OCI-LY1 (cell line): Measurements from ENCODE around the gene KCNN2.

ENCODE experiments used
- H2AFZ ChIP-seq: fragments of 200-600 bp; sonication (generic), shearing (Covaris generic); 2 replicates; pipeline ENCODE4 v1.6.0; 2014; ENCODE audit warnings: antibody characterized with exemption, mild to moderate bottlenecking, low read length
- H3F3A ChIP-seq: fragments of 200-600 bp; sonication (generic), shearing (Covaris generic); 2 replicates; pipeline ENCODE4 v1.6.0; 2014; ENCODE audit warnings: mild to moderate bottlenecking, antibody characterized with exemption, low read length, moderate library complexity; ENCODE audit not compliant: insufficient read depth
- H3K27ac ChIP-seq: fragments of 200-600 bp; sonication (generic); 2 replicates; pipeline ENCODE4 v1.5.1; 2014; ENCODE audit warnings: low read length, mixed run types, mild to moderate bottlenecking, low read depth; ENCODE audit not compliant: poor library complexity, severe bottlenecking
- H3K27me3 ChIP-seq: fragments of 200-600 bp; sonication (generic); 2 replicates; pipeline ENCODE4 v1.6.0; 2014; ENCODE audit warnings: antibody characterized with exemption, mild to moderate bottlenecking, low read length, moderate library complexity; ENCODE audit not compliant: insufficient read depth
- H3K36me3 ChIP-seq: fragments of 200-600 bp; sonication (generic); 2 replicates; pipeline ENCODE4 v1.6.1; 2014; ENCODE audit warnings: mild to moderate bottlenecking, antibody characterized with exemption, low read length, moderate library complexity, mixed read lengths; ENCODE audit not compliant: insufficient read depth
- H3K4me1 ChIP-seq: fragments of 200-600 bp; sonication (generic); 2 replicates; pipeline ENCODE4 v1.5.1; 2014; ENCODE audit warnings: mild to moderate bottlenecking, low read length, moderate library complexity; ENCODE audit not compliant: insufficient read depth, severe bottlenecking
- H3K4me2 ChIP-seq: fragments of 200-600 bp; sonication (generic), shearing (Covaris generic); 2 replicates; pipeline ENCODE4 v1.6.1; 2014; ENCODE audit warnings: low read length
- H3K4me3 ChIP-seq: fragments of 200-600 bp; sonication (generic); 2 replicates; pipeline ENCODE4 v1.5.1; 2014; ENCODE audit warnings: low read length, low read depth, mild to moderate bottlenecking, mixed read lengths; ENCODE audit not compliant: poor library complexity, severe bottlenecking
- H3K79me2 ChIP-seq: fragments of 200-600 bp; shearing (Covaris generic); 2 replicates; pipeline ENCODE4 v1.6.1; 2016; ENCODE audit warnings: mixed run types, low read length, mixed read lengths; ENCODE audit not compliant: insufficient read depth
- H3K9ac ChIP-seq: fragments of 200-600 bp; sonication (generic), shearing (Covaris generic); 2 replicates; pipeline ENCODE4 v1.6.1; 2014; ENCODE audit warnings: mild to moderate bottlenecking, low read length, mixed read lengths
- H3K9me2 ChIP-seq: fragments of 200-600 bp; sonication (generic), shearing (Covaris generic); 2 replicates; pipeline ENCODE4 v1.6.1; 2014; ENCODE audit warnings: low read depth, mild to moderate bottlenecking, low read length, mixed read lengths
- H3K9me3 ChIP-seq: fragments of 200-600 bp; shearing (Covaris generic); 2 replicates; pipeline ENCODE4 v1.6.1; 2014; ENCODE audit warnings: low read length, mixed read lengths
- H4K20me1 ChIP-seq: fragments of 200-600 bp; sonication (generic), shearing (Covaris generic); 2 replicates; pipeline ENCODE4 v1.6.0; 2016; ENCODE audit warnings: mild to moderate bottlenecking, low read length; ENCODE audit not compliant: insufficient read depth
- EZH2 ChIP-seq: fragments of 200-600 bp; sonication (generic), shearing (Covaris generic); IDR thresholded peaks from 2 replicates; pipeline ENCODE4 v1.8.0; 2017; ENCODE audit warnings: borderline replicate concordance, mixed run types, mild to moderate bottlenecking, antibody characterized with exemption, low read length, moderate library complexity, mixed read lengths
- TF ChIP-seq, protein P1 (sequence below): fragments of 200-600 bp; sonication (generic), shearing (Covaris generic); IDR thresholded peaks from 2 replicates; pipeline ENCODE4 v1.5.1; 2017; ENCODE audit warnings: mild to moderate bottlenecking, antibody characterized with exemption, low read length, moderate library complexity, mixed read lengths

KCNN2 gene

DNA sequence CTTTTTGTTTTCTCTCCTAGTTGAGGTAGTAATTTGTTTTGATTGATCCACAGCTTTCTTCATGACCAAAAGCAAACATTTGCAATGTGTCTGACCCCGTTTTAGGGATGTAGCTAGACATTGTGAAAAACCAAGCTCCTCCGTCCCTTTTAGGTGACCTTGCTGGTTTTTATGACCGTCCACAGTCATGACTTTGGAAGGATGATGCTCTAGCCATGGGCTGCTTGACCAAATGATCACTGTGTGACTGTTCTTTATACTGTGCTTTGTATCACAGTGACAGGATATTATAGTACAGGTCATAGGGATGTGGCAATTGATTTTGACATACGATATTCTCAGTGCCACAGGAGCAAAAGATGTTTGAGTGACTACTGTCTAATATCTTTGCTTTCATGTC lies 54.4 kb downstream of the KCNN2 start:
- H3K4me1 ChIP-seq, result no peaks in the 10 kb centered on the region
- no peak overlapping the region for H3K4me2 ChIP-seq
- H3K27ac ChIP-seq, result no peak overlapping the region
- no peaks in the 10 kb centered on the region for H3F3A ChIP-seq
- no peak for TF ChIP-seq EZH2
- TF ChIP-seq, protein P1, sequence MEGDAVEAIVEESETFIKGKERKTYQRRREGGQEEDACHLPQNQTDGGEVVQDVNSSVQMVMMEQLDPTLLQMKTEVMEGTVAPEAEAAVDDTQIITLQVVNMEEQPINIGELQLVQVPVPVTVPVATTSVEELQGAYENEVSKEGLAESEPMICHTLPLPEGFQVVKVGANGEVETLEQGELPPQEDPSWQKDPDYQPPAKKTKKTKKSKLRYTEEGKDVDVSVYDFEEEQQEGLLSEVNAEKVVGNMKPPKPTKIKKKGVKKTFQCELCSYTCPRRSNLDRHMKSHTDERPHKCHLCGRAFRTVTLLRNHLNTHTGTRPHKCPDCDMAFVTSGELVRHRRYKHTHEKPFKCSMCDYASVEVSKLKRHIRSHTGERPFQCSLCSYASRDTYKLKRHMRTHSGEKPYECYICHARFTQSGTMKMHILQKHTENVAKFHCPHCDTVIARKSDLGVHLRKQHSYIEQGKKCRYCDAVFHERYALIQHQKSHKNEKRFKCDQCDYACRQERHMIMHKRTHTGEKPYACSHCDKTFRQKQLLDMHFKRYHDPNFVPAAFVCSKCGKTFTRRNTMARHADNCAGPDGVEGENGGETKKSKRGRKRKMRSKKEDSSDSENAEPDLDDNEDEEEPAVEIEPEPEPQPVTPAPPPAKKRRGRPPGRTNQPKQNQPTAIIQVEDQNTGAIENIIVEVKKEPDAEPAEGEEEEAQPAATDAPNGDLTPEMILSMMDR, result no peak
- no peaks in the 10 kb centered on the region for H3K9me3 ChIP-seq
- H4K20me1 ChIP-seq, result no peaks in the 10 kb centered on the region
- no peaks in the 10 kb centered on the region for H3K79me2 ChIP-seq
- no peaks in the 10 kb centered on the region for H3K9me2 ChIP-seq
- H3K9ac ChIP-seq, result no peak overlapping the region
- H3K4me3 ChIP-seq, result no peak overlapping the region
- no peaks in the 10 kb centered on the region for H3K36me3 ChIP-seq
- H3K27me3 ChIP-seq, result no peaks in the 10 kb centered on the region
- H2AFZ ChIP-seq, result no peak overlapping the region

GRCh38 chr5:114417519-114417918 lies 55.6 kb downstream of the KCNN2 start:
- no peaks in the 10 kb centered on the region for H3K9me2 ChIP-seq
- no peaks in the 10 kb centered on the region for H3K27me3 ChIP-seq
- H3K4me1 ChIP-seq, result no peaks in the 10 kb centered on the region
- no peaks in the 10 kb centered on the region for H3K36me3 ChIP-seq
- no peak overlapping the region for H3K4me2 ChIP-seq
- no peak overlapping the region for H2AFZ ChIP-seq
- H4K20me1 ChIP-seq, result no peaks in the 10 kb centered on the region
- no peaks in the 10 kb centered on the region for H3F3A ChIP-seq
- no peaks in the 10 kb centered on the region for H3K79me2 ChIP-seq
- H3K9me3 ChIP-seq, result no peaks in the 10 kb centered on the region
- H3K27ac ChIP-seq, result no peak overlapping the region
- H3K9ac ChIP-seq, result no peak overlapping the region
- H3K4me3 ChIP-seq, result no peak overlapping the region
- TF ChIP-seq EZH2, result no peak
- TF ChIP-seq, protein P1, result no peak

DNA sequence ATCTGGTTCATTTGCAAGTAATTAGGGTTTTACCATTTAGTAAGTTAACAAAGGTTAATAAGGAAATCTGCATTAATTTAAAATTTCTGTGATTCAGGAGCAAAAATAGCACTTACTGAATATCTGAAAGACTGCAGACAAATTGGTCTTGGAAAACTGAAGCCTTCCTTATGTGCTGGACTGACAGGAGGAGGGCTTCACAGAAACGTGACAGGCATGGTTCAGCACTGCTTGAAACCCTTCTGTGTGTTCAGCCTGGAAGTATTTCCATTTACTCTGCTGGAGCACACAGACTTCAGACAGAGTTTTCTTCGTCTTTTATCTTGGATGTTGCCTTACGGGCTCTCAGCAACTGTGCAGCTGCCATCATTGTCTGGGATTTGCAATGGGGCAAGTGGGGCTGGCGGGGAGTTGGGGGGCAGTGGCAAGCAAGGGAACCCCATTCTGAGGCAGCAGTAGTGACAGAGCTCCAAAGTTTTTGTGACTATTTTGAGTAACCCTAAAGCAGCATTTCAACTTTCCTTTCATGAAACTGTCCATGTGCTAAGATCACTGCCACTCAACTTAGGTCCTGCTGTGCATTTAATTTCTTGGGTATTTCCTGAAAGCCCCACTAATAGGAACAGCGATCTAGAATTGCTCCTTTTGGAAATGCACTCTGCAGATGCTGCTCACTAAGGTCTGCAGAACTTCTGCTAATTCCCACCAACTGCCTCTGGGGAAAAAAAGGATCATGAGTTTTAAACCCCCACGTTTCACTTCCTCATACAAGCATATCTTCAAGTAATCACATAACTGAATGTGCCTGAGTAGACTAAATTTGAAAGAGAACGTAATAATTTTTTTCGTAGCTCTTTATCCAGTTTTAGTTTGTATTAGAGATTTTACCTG lies 56.6 kb downstream of the KCNN2 start:
- Histone ChIP-seq H3K4me1 (no peaks in the 10 kb centered on the region), H3K9me2 (no peaks in the 10 kb centered on the region), H2AFZ (no peak overlapping the region), H4K20me1 (no peaks in the 10 kb centered on the region), H3K27me3 (no peaks in the 10 kb centered on the region), H3K4me2 (no peak overlapping the region), H3K27ac (no peak overlapping the region), H3K4me3 (no peak overlapping the region), H3K79me2 (no peaks in the 10 kb centered on the region), H3K36me3 (no peaks in the 10 kb centered on the region), H3F3A (no peaks in the 10 kb centered on the region), H3K9me3 (no peaks in the 10 kb centered on the region), H3K9ac (no peak overlapping the region)
- TF ChIP-seq, protein P1, result no peak
- TF ChIP-seq EZH2, result no peak
